Measurements from ENCODE around the gene DNAJC3. TPM values are rescaled to one million over a fixed set of nuclear protein-coding genes. Genes with fewer than 3 reads are reported as not detected.

The DNAJC3 gene, protein sequence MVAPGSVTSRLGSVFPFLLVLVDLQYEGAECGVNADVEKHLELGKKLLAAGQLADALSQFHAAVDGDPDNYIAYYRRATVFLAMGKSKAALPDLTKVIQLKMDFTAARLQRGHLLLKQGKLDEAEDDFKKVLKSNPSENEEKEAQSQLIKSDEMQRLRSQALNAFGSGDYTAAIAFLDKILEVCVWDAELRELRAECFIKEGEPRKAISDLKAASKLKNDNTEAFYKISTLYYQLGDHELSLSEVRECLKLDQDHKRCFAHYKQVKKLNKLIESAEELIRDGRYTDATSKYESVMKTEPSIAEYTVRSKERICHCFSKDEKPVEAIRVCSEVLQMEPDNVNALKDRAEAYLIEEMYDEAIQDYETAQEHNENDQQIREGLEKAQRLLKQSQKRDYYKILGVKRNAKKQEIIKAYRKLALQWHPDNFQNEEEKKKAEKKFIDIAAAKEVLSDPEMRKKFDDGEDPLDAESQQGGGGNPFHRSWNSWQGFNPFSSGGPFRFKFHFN
- total RNA-seq (2012; rRNA removed) = 50.5 and 51.0 TPM in 2 replicates

DNA sequence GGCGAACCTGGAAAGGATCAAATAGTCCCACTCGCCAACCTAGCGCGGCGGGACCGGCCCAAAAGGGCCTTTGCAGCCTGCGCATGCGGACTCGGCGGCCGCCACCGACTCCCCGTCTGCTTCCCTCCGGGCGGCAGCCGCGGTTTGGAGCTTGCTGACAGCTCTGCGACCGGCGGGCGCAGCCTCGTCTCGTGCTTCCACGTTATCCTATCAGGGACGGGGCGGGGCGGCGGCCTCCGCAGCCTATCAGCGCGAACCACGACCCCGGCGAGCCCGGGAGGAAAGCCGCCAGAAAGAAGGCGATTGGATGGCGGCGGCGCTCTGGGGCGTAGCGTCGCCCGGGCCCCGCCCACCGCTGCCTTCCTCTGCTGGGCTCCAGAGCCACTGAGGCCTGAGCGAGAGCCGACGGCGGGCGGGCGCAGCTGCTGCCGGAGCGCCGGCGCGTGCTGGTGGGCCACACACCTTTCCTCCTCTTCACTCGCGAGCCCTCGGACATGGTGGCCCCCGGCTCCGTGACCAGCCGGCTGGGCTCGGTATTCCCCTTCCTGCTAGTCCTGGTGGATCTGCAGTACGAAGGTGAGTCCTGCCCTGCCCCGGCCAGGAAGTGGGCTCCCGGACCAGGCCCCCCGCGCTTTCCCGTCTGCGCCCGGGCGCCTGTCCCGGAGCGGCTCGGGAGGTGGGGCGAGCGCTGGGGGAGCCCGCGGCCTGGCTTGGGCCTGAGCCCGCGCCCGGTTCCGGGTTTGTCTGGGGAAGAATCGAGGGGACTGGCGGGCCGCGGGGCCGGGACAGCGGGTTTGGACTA is at the start of gene DNAJC3:
Gene DNAJC3 (plus strand): TSS at position 378 of the 802 bp plus-strand sequence. CDS start 117 bp downstream, at position 495.
- Histone ChIP-seq H3K4me1 (ENCODE audit: control insufficient read depth, insufficient read depth, low read length) (peaks cover 19% of the 10 kb centered on the region), H3K4me2 (ENCODE audit: low read length) (peak within 1 kb of the TSS; percentile 97), H3K9ac (ENCODE audit: low read depth, low read length) (peak within 1 kb of the TSS; percentile 94), H3K27me3 (ENCODE audit: control insufficient read depth, insufficient read depth, low read length) (no peaks in the 10 kb centered on the region), H3K9me3 (replicated peaks; ENCODE audit: low read length) (no peaks in the 10 kb centered on the region), H3K36me3 (ENCODE audit: insufficient read depth, low read length) (peaks cover 3% of the 10 kb centered on the region), H3K4me3 (ENCODE audit: low read length) (peak within 1 kb of the TSS; percentile 98)

- H3K9me3 ChIP-seq (replicated peaks; ENCODE audit: low read length) = peaks cover 4% of the 10 kb centered on the region
Measured at GRCh38 chr13:95627590-95627989, 49.3 kb upstream of the DNAJC3 start.

DNA sequence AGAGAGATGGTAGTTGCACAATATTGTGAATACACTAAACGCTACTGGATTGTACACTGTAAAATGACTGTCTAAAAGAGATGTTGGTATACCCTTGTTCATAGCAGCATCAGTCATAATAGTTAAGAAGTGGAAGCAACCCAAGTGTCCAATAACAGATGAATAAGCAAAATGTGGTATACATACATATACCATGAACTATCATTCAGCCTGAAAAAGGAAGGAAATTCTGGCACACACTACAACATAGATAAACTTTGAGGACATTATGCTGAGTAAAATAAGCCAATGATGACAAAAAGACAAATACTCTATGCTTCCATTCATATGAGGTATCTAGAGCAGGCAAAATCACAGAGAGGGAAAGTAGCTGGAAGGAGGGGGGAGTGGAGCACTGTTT is 48.5 kb upstream of the DNAJC3 start:
- peaks cover 4% of the 10 kb centered on the region for H3K9me3 ChIP-seq (replicated peaks; ENCODE audit: low read length)
- H3K4me1 ChIP-seq (ENCODE audit: control insufficient read depth, insufficient read depth, low read length) = peaks cover 6% of the 10 kb centered on the region
- no peak overlapping the region for H3K4me3 ChIP-seq (ENCODE audit: low read length)
- no peak overlapping the region for H3K9ac ChIP-seq (ENCODE audit: low read depth, low read length)
- peaks cover 80% of the 10 kb centered on the region for H3K36me3 ChIP-seq (ENCODE audit: insufficient read depth, low read length)
- H3K27me3 ChIP-seq (ENCODE audit: control insufficient read depth, insufficient read depth, low read length) = no peaks in the 10 kb centered on the region
- H3K4me2 ChIP-seq (ENCODE audit: low read length) = no peak overlapping the region

More at GRCh38 chr13:95627590-95627989, 49.3 kb upstream of the DNAJC3 start:
- no peak overlapping the region for H3K4me2 ChIP-seq (ENCODE audit: low read length)
- H3K27me3 ChIP-seq (ENCODE audit: control insufficient read depth, insufficient read depth, low read length) = no peaks in the 10 kb centered on the region
- peaks cover 6% of the 10 kb centered on the region for H3K4me1 ChIP-seq (ENCODE audit: control insufficient read depth, insufficient read depth, low read length)
- H3K4me3 ChIP-seq (ENCODE audit: low read length) = no peak overlapping the region
- peaks cover 78% of the 10 kb centered on the region for H3K36me3 ChIP-seq (ENCODE audit: insufficient read depth, low read length)
- H3K9ac ChIP-seq (ENCODE audit: low read depth, low read length) = no peak overlapping the region

DNA sequence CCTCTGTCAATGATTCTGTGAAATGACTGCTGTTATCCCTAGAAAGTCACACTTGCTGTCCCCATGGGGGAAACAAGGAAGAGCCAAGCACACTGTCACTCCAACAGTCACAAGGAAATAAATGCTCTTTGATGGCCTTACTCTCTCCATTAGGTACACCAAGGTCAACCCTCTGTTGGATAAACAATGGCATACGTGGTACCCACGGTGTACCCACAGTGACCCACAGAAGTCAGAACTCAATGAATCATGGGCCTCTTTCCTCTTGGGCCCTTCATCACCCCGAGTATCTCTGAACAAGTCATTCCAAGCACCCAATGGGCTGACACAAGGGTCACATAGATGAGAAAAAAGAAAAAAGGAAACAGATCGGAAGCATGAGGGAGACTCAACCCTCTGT is 47.9 kb upstream of the DNAJC3 start:
- no peaks in the 10 kb centered on the region for H3K27me3 ChIP-seq (ENCODE audit: control insufficient read depth, insufficient read depth, low read length)
- H3K4me2 ChIP-seq (ENCODE audit: low read length) = no peak overlapping the region
- H3K9me3 ChIP-seq (replicated peaks; ENCODE audit: low read length) = peaks cover 4% of the 10 kb centered on the region
- no peak overlapping the region for H3K9ac ChIP-seq (ENCODE audit: low read depth, low read length)
- no peak overlapping the region for H3K4me3 ChIP-seq (ENCODE audit: low read length)
- peaks cover 80% of the 10 kb centered on the region for H3K36me3 ChIP-seq (ENCODE audit: insufficient read depth, low read length)
- H3K4me1 ChIP-seq (ENCODE audit: control insufficient read depth, insufficient read depth, low read length) = peaks cover 6% of the 10 kb centered on the region

DNA sequence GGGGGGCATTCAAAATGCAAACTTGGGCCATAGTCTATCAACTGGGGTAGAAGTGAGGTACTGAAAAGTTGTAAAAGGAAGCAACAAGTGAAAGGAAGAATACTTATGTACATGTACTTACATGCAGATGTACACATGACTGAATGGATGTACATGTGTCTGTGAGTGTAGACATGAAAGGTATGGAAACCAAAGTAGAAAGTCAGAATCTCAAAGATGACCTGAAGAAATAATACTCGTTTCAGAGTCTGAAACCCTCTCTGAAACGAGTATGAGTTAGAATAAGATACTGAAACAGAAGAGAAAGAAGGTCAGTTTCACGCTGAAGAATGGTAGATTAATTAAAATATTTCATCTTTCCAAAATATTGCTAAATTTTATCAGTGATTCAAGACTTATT is 46.3 kb upstream of the DNAJC3 start:
- no peaks in the 10 kb centered on the region for H3K27me3 ChIP-seq (ENCODE audit: control insufficient read depth, insufficient read depth, low read length)
- H3K4me1 ChIP-seq (ENCODE audit: control insufficient read depth, insufficient read depth, low read length) = peaks cover 6% of the 10 kb centered on the region
- H3K36me3 ChIP-seq (ENCODE audit: insufficient read depth, low read length) = peaks cover 74% of the 10 kb centered on the region
- no peak overlapping the region for H3K4me3 ChIP-seq (ENCODE audit: low read length)
- peaks cover 4% of the 10 kb centered on the region for H3K9me3 ChIP-seq (replicated peaks; ENCODE audit: low read length)
- no peak overlapping the region for H3K9ac ChIP-seq (ENCODE audit: low read depth, low read length)
- no peak overlapping the region for H3K4me2 ChIP-seq (ENCODE audit: low read length)

DNA sequence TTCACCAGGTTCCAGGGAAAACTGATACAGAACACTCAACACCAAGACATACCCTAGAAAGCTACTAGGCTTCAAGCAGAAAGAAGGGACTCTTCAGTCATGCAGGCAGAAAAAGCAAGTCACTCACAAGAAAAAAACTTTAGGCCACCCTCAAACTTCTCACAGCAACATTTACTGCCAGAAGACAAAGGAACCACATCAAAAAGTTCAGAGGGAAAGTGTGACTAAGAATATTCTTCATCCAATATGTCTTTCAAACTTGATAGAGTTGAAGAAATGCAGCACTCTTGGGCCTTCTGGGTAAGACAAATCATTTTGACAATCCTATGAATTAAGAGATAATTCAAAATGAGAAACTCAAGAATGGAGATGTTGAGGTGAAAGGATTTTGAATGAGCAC is 40.1 kb upstream of the DNAJC3 start:
- Histone ChIP-seq H3K4me3 (ENCODE audit: low read length) (no peak overlapping the region), H3K9me3 (replicated peaks; ENCODE audit: low read length) (no peaks in the 10 kb centered on the region), H3K27me3 (ENCODE audit: control insufficient read depth, insufficient read depth, low read length) (no peaks in the 10 kb centered on the region), H3K4me1 (ENCODE audit: control insufficient read depth, insufficient read depth, low read length) (peaks cover 8% of the 10 kb centered on the region), H3K4me2 (ENCODE audit: low read length) (no peak overlapping the region), H3K36me3 (ENCODE audit: insufficient read depth, low read length) (peaks cover 56% of the 10 kb centered on the region), H3K9ac (ENCODE audit: low read depth, low read length) (no peak overlapping the region)

GRCh38 chr13:95641291-95642027 is 35.5 kb upstream of the DNAJC3 start:
- Histone ChIP-seq H3K27me3 (ENCODE audit: control insufficient read depth, insufficient read depth, low read length) (no peaks in the 10 kb centered on the region), H3K9me3 (replicated peaks; ENCODE audit: low read length) (no peaks in the 10 kb centered on the region), H3K36me3 (ENCODE audit: insufficient read depth, low read length) (peaks cover 31% of the 10 kb centered on the region), H3K4me1 (ENCODE audit: control insufficient read depth, insufficient read depth, low read length) (peaks cover 21% of the 10 kb centered on the region), H3K4me3 (ENCODE audit: low read length) (peak overlapping the region; percentile 75), H3K4me2 (ENCODE audit: low read length) (peak overlapping the region; percentile 85), H3K9ac (ENCODE audit: low read depth, low read length) (no peak overlapping the region)

DNA sequence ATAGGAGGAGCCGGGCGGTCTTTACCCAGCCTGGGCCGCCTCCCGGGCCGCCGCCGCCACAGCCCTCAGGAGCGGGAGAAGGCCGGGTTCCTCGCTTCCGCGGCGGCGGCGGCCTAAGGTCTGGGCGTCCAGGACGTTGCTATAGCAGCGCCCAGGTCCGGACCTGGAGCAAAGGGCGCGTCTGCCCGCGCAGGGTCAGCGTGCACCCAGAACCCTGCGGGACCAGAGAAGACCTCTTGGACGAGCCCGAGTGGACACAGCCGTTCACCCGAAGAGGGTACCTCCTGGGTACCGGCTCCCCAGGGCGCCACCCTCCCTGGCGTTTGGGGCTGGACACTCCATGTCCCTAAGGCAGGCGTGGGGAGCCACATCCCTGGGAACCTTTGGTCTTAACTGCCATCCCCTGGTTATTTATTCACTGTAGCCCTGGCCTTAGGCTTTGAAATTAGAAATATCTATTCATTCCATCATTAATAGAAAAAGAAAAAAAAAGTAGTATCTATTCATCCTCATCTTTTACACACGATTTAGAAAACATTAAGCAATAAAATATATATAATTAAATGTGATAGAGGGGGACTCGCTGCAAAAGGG is 34.8 kb upstream of the DNAJC3 start:
- Histone ChIP-seq H3K36me3 (ENCODE audit: insufficient read depth, low read length) (peaks cover 24% of the 10 kb centered on the region), H3K4me2 (ENCODE audit: low read length) (peak overlapping the region; percentile 85), H3K9me3 (replicated peaks; ENCODE audit: low read length) (no peaks in the 10 kb centered on the region), H3K27me3 (ENCODE audit: control insufficient read depth, insufficient read depth, low read length) (no peaks in the 10 kb centered on the region), H3K4me3 (ENCODE audit: low read length) (peak overlapping the region; percentile 75), H3K4me1 (ENCODE audit: control insufficient read depth, insufficient read depth, low read length) (peaks cover 21% of the 10 kb centered on the region), H3K9ac (ENCODE audit: low read depth, low read length) (peak overlapping the region; percentile 82)

- Histone ChIP-seq H3K9ac (ENCODE audit: low read depth, low read length) (peak overlapping the region; percentile 82), H3K9me3 (replicated peaks; ENCODE audit: low read length) (no peaks in the 10 kb centered on the region), H3K36me3 (ENCODE audit: insufficient read depth, low read length) (peaks cover 22% of the 10 kb centered on the region), H3K4me2 (ENCODE audit: low read length) (peak overlapping the region; percentile 85), H3K4me3 (ENCODE audit: low read length) (peak overlapping the region; percentile 75), H3K4me1 (ENCODE audit: control insufficient read depth, insufficient read depth, low read length) (peaks cover 21% of the 10 kb centered on the region), H3K27me3 (ENCODE audit: control insufficient read depth, insufficient read depth, low read length) (no peaks in the 10 kb centered on the region)
Measured at GRCh38 chr13:95642999-95643398, 33.9 kb upstream of the DNAJC3 start.

DNA sequence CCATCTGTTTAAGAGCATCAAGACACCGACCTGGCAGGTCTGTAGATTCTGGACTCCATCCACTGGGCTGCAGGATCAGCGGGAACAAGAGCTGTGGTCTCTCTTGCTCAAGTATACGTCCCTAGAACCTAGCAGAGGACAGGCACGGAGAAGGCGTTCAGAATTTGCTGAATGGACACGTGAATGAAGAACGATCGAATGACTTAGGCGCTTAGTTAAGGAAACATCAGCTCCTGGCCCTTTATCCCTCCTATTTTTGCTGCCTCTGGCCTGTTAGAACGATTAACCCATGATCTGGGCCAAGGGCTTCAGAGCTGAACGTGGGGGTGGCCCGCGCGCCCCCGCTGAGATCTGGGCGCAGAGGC is 33.4 kb upstream of the DNAJC3 start:
- H3K4me3 ChIP-seq (ENCODE audit: low read length) = peak overlapping the region; percentile 75
- H3K27me3 ChIP-seq (ENCODE audit: control insufficient read depth, insufficient read depth, low read length) = no peaks in the 10 kb centered on the region
- no peaks in the 10 kb centered on the region for H3K9me3 ChIP-seq (replicated peaks; ENCODE audit: low read length)
- peak overlapping the region; percentile 85 for H3K4me2 ChIP-seq (ENCODE audit: low read length)
- peaks cover 20% of the 10 kb centered on the region for H3K36me3 ChIP-seq (ENCODE audit: insufficient read depth, low read length)
- H3K9ac ChIP-seq (ENCODE audit: low read depth, low read length) = peak overlapping the region; percentile 82
- H3K4me1 ChIP-seq (ENCODE audit: control insufficient read depth, insufficient read depth, low read length) = peaks cover 21% of the 10 kb centered on the region
